BJ (cell line): ENCODE data around the gene CTDSPL. TPM values are rescaled to one million over a fixed set of nuclear protein-coding genes. Genes with fewer than 3 reads are reported as not detected.

ENCODE experiments used
- CTCF ChIA-PET: fragments of 350-600 bp; formaldehyde crosslinking; extraction: SDS; loops from one replicate; lab custom pipeline; 2021; ENCODE audit warnings: antibody characterized with exemption, inconsistent platforms; lab: Yijun Ruan, JAX
- POLR2A ChIA-PET: fragments of 300-600 bp; sonication (Branson Sonifier 250); formaldehyde crosslinking; extraction: SDS; loops from one replicate; lab custom pipeline; 2021; ENCODE audit warnings: antibody characterized with exemption; lab: Charles Lee
- DNase-seq: peaks from one replicate; pipeline ENCODE4 v3.0.0-alpha.2; 2011; ENCODE audit warnings: low read depth
- H3K27me3 ChIP-seq: 2 replicates; pipeline ENCODE4 v1.6.0; 2011; ENCODE audit warnings: low read length; ENCODE audit not compliant: control insufficient read depth, insufficient read depth
- H3K36me3 ChIP-seq: 2 replicates; pipeline ENCODE4 v1.5.1; 2011; ENCODE audit warnings: low read length; ENCODE audit not compliant: control insufficient read depth, insufficient read depth
- H3K4me3 ChIP-seq: 2 replicates; pipeline ENCODE4 v1.5.1; 2011; ENCODE audit warnings: low read depth, mild to moderate bottlenecking, control low read depth, low read length
- CTCF ChIP-seq: IDR thresholded peaks from 2 replicates; pipeline ENCODE4 v1.5.1; 2011; ENCODE audit warnings: low read depth, mild to moderate bottlenecking, control low read depth, inconsistent platforms, low read length, moderate library complexity; ENCODE audit not compliant: insufficient read depth
- polyA plus RNA-seq: library from polyadenylated mRNA; depleted of rRNA; stranded (reverse); fragments of >200 nt; gene quantifications from 2 replicates; pipeline ENCODE4 v1.2.3, GENCODE V29; 2011

CTDSPL gene
- polyA plus RNA-seq, 1 experiment: 45.2 TPM

GRCh38 chr3:37859354-37859753, 2.3 kb upstream of the CTDSPL start:
- POLR2A ChIA-PET: no interaction called here
- Histone ChIP-seq H3K27me3 (no peaks in the 10 kb centered on the region), H3K4me3 (no peak overlapping the region), H3K36me3 (no peaks in the 10 kb centered on the region)
- no peak for DNase-seq
- no peak for TF ChIP-seq CTCF
- CTCF ChIA-PET: interaction anchor here (1.0 kb wide), 1 partner anchor 47 kb away, joined by 3 read pairs; no protein-coding TSS in a partner anchor

- no peak overlapping the region for H3K4me3 ChIP-seq
- no peak for TF ChIP-seq CTCF
- ChIA-PET POLR2A (no interaction called here), CTCF (interaction anchor here (1.0 kb wide), 1 partner anchor 46 kb away, joined by 3 read pairs; no protein-coding TSS in a partner anchor)
- DNase-seq: no peak
- no peaks in the 10 kb centered on the region for H3K36me3 ChIP-seq
- H3K27me3 ChIP-seq: no peaks in the 10 kb centered on the region
These were observed 1.8 kb upstream of the CTDSPL start for GRCh38 chr3:37859908-37860199.

- Histone ChIP-seq H3K27me3 (no peaks in the 10 kb centered on the region), H3K4me3 (peak overlapping the region; percentile 75), H3K36me3 (no peaks in the 10 kb centered on the region)
- TF ChIP-seq CTCF: no peak
- no peak for DNase-seq
- POLR2A ChIA-PET: no interaction called here
- CTCF ChIA-PET: interaction anchor here (0.8 to 1.4 kb wide), 2 partner anchors 103 to 108 kb away, joined by 3 to 4 read pairs; no protein-coding TSS in a partner anchor
These were observed 681 bp downstream of the CTDSPL start for GRCh38 chr3:37862219-37862902.

GRCh38 chr3:37862903-37863815, 1.5 kb downstream of the CTDSPL start:
- POLR2A ChIA-PET: no interaction called here
- DNase-seq: no peak

More at GRCh38 chr3:37862903-37863815, 1.5 kb downstream of the CTDSPL start:
- CTCF ChIA-PET: interaction anchor here (0.8 to 5.1 kb wide), 6 partner anchors 8 to 483 kb away, joined by 3 to 19 read pairs (median 4); partner anchors contain the start of gene XYLB
- H3K36me3 ChIP-seq: no peaks in the 10 kb centered on the region
- peak overlapping the region; percentile 75 for H3K4me3 ChIP-seq
- no peak for TF ChIP-seq CTCF
- no peaks in the 10 kb centered on the region for H3K27me3 ChIP-seq
